ENCODE data around the gene GBF1.
A peak's percentile ranks its signal among the peaks of the same experiment; 100 is the strongest.

GBF1 gene

DNA sequence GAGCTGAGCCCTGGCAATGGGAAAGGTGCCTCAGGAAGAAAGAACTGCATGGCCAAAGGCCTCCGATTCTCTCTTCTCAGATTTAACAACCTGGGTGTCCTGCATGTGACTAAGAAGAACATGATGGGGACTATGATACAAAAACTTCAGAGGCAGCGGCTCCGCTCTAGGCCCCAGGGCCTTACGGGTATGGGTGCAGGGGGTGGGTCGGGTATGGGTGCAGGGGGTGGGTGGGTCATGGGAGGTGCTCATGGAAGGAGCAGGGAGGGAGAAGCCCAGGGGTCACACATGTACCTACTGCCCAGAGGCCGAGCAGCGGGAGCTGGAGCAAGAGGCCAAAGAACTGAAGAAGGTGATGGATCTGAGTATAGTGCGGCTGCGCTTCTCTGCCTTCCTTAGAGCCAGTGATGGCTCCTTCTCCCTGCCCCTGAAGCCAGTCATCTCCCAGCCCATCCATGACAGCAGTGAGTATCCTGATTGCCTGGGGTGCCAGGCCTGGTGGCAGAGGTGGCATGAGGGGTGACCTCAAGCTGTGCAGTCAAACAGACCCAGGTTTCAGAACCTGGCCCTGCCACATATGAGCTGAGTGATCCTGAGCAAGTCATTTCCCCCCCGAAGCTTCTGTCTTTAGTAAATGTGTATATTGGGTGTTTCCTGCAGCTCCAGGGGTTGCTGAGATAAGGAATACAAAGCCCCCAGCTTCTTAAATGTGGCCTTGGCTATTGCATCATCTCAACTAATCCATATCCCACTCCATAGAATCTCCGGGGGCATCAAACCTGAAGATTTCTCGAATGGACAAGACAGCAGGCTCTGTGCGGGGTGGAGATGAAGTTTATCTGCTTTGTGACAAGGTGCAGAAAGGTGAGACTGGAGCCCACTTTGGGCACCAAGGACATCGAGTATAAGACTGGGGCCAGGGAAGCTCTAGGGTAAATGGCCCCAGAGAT lies 152.2 kb downstream of the GBF1 start:
- H3K4me1 ChIP-seq (ENCODE audit: control insufficient read depth in 2 of 2, insufficient read depth in 1 of 2, low read depth in 1 of 2, low read length in 2 of 2) = peaks cover 11 to 19% of the 10 kb centered on the region in 2 donors
- no peak overlapping the region for H2AFZ ChIP-seq (ENCODE audit: low read length)
- H3K4me2 ChIP-seq (ENCODE audit: insufficient read depth, low read length, poor library complexity, severe bottlenecking) = no peak overlapping the region
- H4K91ac ChIP-seq (ENCODE audit: low read depth, low read length, poor library complexity) = no peak overlapping the region
- peak overlapping the region; percentile 43 for H3K23ac ChIP-seq (ENCODE audit: low read depth, low read length, poor library complexity)
- H2BK120ac ChIP-seq (ENCODE audit: low read depth, low read length) = no peak overlapping the region
- H3K9ac ChIP-seq (ENCODE audit: low read depth, low read length, poor library complexity) = peak overlapping the region; percentile 13
- peaks cover 0 to 21% (median 7%) of the 10 kb centered on the region in 3 experiments for H3K27me3 ChIP-seq (ENCODE audit: control insufficient read depth in 3 of 3, insufficient read depth in 3 of 3, low read depth in 1 of 3, low read length in 3 of 3)
- WGBS, 2 donors (ENCODE audit: extremely low coverage in 2 of 2, insufficient read length in 2 of 2, insufficient replicate concordance in 1 of 2) = no CpG with 5 or more reads among the region's 14 CpGs
- peak overlapping the region; percentile 47 for H2BK15ac ChIP-seq (ENCODE audit: low read length)
- DNase-seq (ENCODE audit: low spot score) = no peak
- H3K36me3 ChIP-seq (replicated peaks in 1 of 2; ENCODE audit: control insufficient read depth in 2 of 2, insufficient read depth in 2 of 2, low read length in 2 of 2) = peaks cover 0 to 45% of the 10 kb centered on the region in 2 donors
- no peak overlapping the region for H2BK5ac ChIP-seq (ENCODE audit: low read length)
- no peak overlapping the region for H3K18ac ChIP-seq (ENCODE audit: low read length)
- peak overlapping the region; percentile 51 for H2AK5ac ChIP-seq (ENCODE audit: low read depth, low read length)
- H3K4me3 ChIP-seq (ENCODE audit: low read length in 2 of 2) = peak overlapping the region in 1 of 2 donors; percentile 54
- H3K9me3 ChIP-seq (replicated peaks in 1 of 2; ENCODE audit: control insufficient read depth in 2 of 2, insufficient read depth in 1 of 2, low read depth in 1 of 2, low read length in 2 of 2) = no peaks in the 10 kb centered on the region
- H2BK12ac ChIP-seq (ENCODE audit: low read length) = no peak overlapping the region
- peaks cover 1% of the 10 kb centered on the region for H3K79me1 ChIP-seq (ENCODE audit: low read depth, low read length)
- no peak overlapping the region for H4K8ac ChIP-seq (ENCODE audit: low read depth, low read length)
- no peak overlapping the region for H3K4ac ChIP-seq (ENCODE audit: low read length)
- no peak overlapping the region for H3K27ac ChIP-seq (replicated peaks; ENCODE audit: low read length)
- no peak overlapping the region for H3K14ac ChIP-seq (ENCODE audit: low read length)

DNA sequence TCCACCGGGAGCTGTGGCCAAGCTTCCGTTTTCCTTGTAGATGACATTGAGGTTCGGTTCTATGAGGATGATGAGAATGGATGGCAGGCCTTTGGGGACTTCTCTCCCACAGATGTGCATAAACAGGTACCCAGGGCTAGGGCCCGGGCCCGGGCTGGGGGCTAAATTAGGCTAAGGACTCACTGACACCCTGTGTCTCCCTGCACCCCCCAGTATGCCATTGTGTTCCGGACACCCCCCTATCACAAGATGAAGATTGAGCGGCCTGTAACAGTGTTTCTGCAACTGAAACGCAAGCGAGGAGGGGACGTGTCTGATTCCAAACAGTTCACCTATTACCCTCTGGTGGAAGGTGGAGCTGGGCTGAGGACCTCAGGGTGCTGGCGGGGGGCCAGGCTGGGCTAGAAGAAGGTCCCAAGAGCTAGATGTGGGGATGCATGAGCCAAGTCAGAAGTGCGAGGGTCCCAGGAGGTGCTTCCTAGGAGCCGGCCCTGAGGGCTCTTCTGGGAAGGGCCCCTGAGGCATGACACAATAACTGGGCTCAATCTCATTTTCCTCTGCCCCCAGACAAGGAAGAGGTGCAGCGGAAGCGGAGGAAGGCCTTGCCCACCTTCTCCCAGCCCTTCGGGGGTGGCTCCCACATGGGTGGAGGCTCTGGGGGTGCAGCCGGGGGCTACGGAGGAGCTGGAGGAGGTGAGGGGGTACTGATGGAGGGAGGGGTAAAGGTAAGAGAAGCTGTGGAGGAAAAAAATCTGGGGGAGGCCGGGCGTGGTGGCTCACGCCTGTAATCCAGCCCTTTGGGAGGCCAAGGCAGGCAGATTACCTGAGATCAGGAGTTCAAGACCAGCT lies 153.1 kb downstream of the GBF1 start:
- H3K4me1 ChIP-seq (ENCODE audit: control insufficient read depth in 2 of 2, insufficient read depth in 1 of 2, low read depth in 1 of 2, low read length in 2 of 2) = peaks cover 11 to 19% of the 10 kb centered on the region in 2 donors
- no peak overlapping the region for H3K14ac ChIP-seq (ENCODE audit: low read length)
- H2BK120ac ChIP-seq (ENCODE audit: low read depth, low read length) = no peak overlapping the region
- no peak overlapping the region for H3K27ac ChIP-seq (replicated peaks; ENCODE audit: low read length)
- no peak overlapping the region for H3K4me3 ChIP-seq (ENCODE audit: low read length in 2 of 2)
- H4K91ac ChIP-seq (ENCODE audit: low read depth, low read length, poor library complexity) = peak overlapping the region; percentile 40
- no peak for DNase-seq (ENCODE audit: low spot score)
- H3K27me3 ChIP-seq (ENCODE audit: control insufficient read depth in 3 of 3, insufficient read depth in 3 of 3, low read depth in 1 of 3, low read length in 3 of 3) = peaks cover 0 to 14% (median 0%) of the 10 kb centered on the region in 3 experiments
- H3K9ac ChIP-seq (ENCODE audit: low read depth, low read length, poor library complexity) = peak overlapping the region; percentile 15
- H4K8ac ChIP-seq (ENCODE audit: low read depth, low read length) = no peak overlapping the region
- no peaks in the 10 kb centered on the region for H3K9me3 ChIP-seq (replicated peaks in 1 of 2; ENCODE audit: control insufficient read depth in 2 of 2, insufficient read depth in 1 of 2, low read depth in 1 of 2, low read length in 2 of 2)
- no peak overlapping the region for H2AFZ ChIP-seq (ENCODE audit: low read length)
- peak overlapping the region; percentile 40 for H2BK5ac ChIP-seq (ENCODE audit: low read length)
- no peak overlapping the region for H3K4ac ChIP-seq (ENCODE audit: low read length)
- no CpG with 5 or more reads among the region's 21 CpGs for WGBS, 2 donors (ENCODE audit: extremely low coverage in 2 of 2, insufficient read length in 2 of 2, insufficient replicate concordance in 1 of 2)
- H3K36me3 ChIP-seq (replicated peaks in 1 of 2; ENCODE audit: control insufficient read depth in 2 of 2, insufficient read depth in 2 of 2, low read length in 2 of 2) = peaks cover 0 to 51% of the 10 kb centered on the region in 2 donors
- H2BK12ac ChIP-seq (ENCODE audit: low read length) = no peak overlapping the region
- H2AK5ac ChIP-seq (ENCODE audit: low read depth, low read length) = peak overlapping the region; percentile 81
- H3K23ac ChIP-seq (ENCODE audit: low read depth, low read length, poor library complexity) = peak overlapping the region; percentile 10
- H2BK15ac ChIP-seq (ENCODE audit: low read length) = peak overlapping the region; percentile 62
- no peak overlapping the region for H3K4me2 ChIP-seq (ENCODE audit: insufficient read depth, low read length, poor library complexity, severe bottlenecking)
- H3K18ac ChIP-seq (ENCODE audit: low read length) = no peak overlapping the region
- peaks cover 1% of the 10 kb centered on the region for H3K79me1 ChIP-seq (ENCODE audit: low read depth, low read length)

DNA sequence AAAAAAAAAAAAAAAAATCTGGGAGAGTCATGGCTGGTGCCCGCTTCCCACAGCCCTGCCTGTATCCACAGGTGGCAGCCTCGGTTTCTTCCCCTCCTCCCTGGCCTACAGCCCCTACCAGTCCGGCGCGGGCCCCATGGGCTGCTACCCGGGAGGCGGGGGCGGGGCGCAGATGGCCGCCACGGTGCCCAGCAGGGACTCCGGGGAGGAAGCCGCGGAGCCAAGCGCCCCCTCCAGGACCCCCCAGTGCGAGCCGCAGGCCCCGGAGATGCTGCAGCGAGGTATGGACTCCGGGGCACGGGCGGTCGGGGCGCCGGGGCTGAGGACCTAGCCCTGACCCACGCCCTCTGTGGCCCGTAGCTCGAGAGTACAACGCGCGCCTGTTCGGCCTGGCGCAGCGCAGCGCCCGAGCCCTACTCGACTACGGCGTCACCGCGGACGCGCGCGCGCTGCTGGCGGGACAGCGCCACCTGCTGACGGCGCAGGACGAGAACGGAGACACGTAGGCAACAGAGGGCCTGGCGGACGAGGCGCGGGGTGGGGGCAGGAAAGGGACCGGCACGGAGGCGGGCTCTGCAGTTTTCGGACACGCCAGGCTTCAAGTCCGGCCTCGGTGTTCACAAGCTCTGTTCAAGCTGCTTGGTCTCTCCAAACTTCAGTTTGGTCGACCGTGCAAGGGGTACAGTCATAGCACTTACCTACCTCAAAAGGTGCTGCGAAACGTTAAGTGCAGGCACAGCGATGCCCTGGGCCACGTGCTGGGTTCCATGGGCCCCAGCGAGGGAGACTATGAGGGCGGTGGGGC lies 154.1 kb downstream of the GBF1 start:
- Histone ChIP-seq H4K8ac (ENCODE audit: low read depth, low read length) (peak overlapping the region; percentile 77), H3K9me3 (replicated peaks in 1 of 2; ENCODE audit: control insufficient read depth in 2 of 2, insufficient read depth in 1 of 2, low read depth in 1 of 2, low read length in 2 of 2) (no peaks in the 10 kb centered on the region), H3K4me3 (ENCODE audit: low read length in 2 of 2) (peak overlapping the region; percentile 40 to 78), H3K36me3 (replicated peaks in 1 of 2; ENCODE audit: control insufficient read depth in 2 of 2, insufficient read depth in 2 of 2, low read length in 2 of 2) (peaks cover 0 to 57% of the 10 kb centered on the region in 2 donors), H2BK12ac (ENCODE audit: low read length) (peak overlapping the region; percentile 43), H3K4ac (ENCODE audit: low read length) (no peak overlapping the region), H3K23ac (ENCODE audit: low read depth, low read length, poor library complexity) (peak overlapping the region; percentile 62), H3K4me1 (ENCODE audit: control insufficient read depth in 2 of 2, insufficient read depth in 1 of 2, low read depth in 1 of 2, low read length in 2 of 2) (peaks cover 9 to 17% of the 10 kb centered on the region in 2 donors), H2AFZ (ENCODE audit: low read length) (peak overlapping the region; percentile 93), H2AK5ac (ENCODE audit: low read depth, low read length) (peak overlapping the region; percentile 59), H3K4me2 (ENCODE audit: insufficient read depth, low read length, poor library complexity, severe bottlenecking) (peak overlapping the region; percentile 68), H3K79me1 (ENCODE audit: low read depth, low read length) (peaks cover 1% of the 10 kb centered on the region), H3K27me3 (ENCODE audit: control insufficient read depth in 3 of 3, insufficient read depth in 3 of 3, low read depth in 1 of 3, low read length in 3 of 3) (peaks cover 0 to 9% (median 0%) of the 10 kb centered on the region in 3 experiments), H4K91ac (ENCODE audit: low read depth, low read length, poor library complexity) (no peak overlapping the region), H3K9ac (ENCODE audit: low read depth, low read length, poor library complexity) (peak overlapping the region; percentile 80), H3K27ac (replicated peaks; ENCODE audit: low read length) (no peak overlapping the region), H3K18ac (ENCODE audit: low read length) (peak overlapping the region; percentile 91), H2BK15ac (ENCODE audit: low read length) (no peak overlapping the region), H2BK120ac (ENCODE audit: low read depth, low read length) (peak overlapping the region; percentile 88), H3K14ac (ENCODE audit: low read length) (peak overlapping the region; percentile 60), H2BK5ac (ENCODE audit: low read length) (peak overlapping the region; percentile 55)
- DNase-seq (ENCODE audit: low spot score) = peak; percentile 86
- WGBS, 2 donors (ENCODE audit: extremely low coverage in 2 of 2, insufficient read length in 2 of 2, insufficient replicate concordance in 1 of 2) = no CpG with 5 or more reads among the region's 72 CpGs
